Myometrial cell (primary cell): ENCODE measurements around the gene RANBP9. TPM values are rescaled to one million over a fixed set of nuclear protein-coding genes. Genes with fewer than 3 reads are reported as not detected.

Source experiments
- total RNA-seq: library from RNA; depleted of rRNA; stranded (reverse); fragments of >200 nt; gene quantifications from 2 replicates; pipeline ENCODE4 v1.2.3, GENCODE V29; 2015

The RANBP9 gene
- 15.3 and 21.6 TPM in 2 replicates for total RNA-seq

GRCh38 chr6:13711733-13712598, at the start of gene RANBP9:
RANBP9 (minus strand) TSS chr6:13711835; CDS start chr6:13711505, 330 bp downstream.

GRCh38 chr6:13614926-13615791, 96.5 kb downstream of the RANBP9 start, which contains the start of gene NOL7:
NOL7 (plus strand) TSS chr6:13615335; CDS start chr6:13615359, 24 bp downstream.

GRCh38 chr6:13574571-13575376, 136.9 kb downstream of the RANBP9 start, which contains the start of gene SIRT5:
SIRT5 (plus strand) TSS chr6:13574601; CDS start chr6:13584111, 9,510 bp downstream.

Other genes with a start within 250 kb of the RANBP9 start
- 1.7 and 2.1 TPM in 2 replicates for gene GFOD1, start 224.2 kb downstream of the RANBP9 start, total RNA-seq
- gene SIRT5, start 137.2 kb downstream of the RANBP9 start, total RNA-seq, result 5.1 and 7.5 TPM in 2 replicates
- 62.3 and 87.0 TPM in 2 replicates for gene NOL7, start 96.5 kb downstream of the RANBP9 start, total RNA-seq
- gene MCUR1, start 102.7 kb upstream of the RANBP9 start, total RNA-seq, result 7.8 and 8.9 TPM in 2 replicates
- gene RNF182, start 213.1 kb upstream of the RANBP9 start, total RNA-seq, result 3.9 and 4.3 TPM in 2 replicates